ENCODE results near the gene CELA2A. TPM values are rescaled to one million over a fixed set of nuclear protein-coding genes. Genes with fewer than 3 reads are reported as not detected.
"Not testable (repeated sequence)": the region's sequence is repeated elsewhere in the genome, so short reads cannot be mapped to it uniquely, and the experiment has no call there.

Gene CELA2A
- total RNA-seq, 1 experiment from 2014 or later, result 0.55 TPM

- Histone ChIP-seq H3K27me3 (no peaks in the 10 kb centered on the region), H3K4me1 (peaks cover 12% of the 10 kb centered on the region), H3K36me3 (no peaks in the 10 kb centered on the region), H3K4me3 (no peak overlapping the region), H3K27ac (no peak overlapping the region), H3K9me3 (replicated peaks) (no peaks in the 10 kb centered on the region)
- DNase-seq, result no peak
Measured at GRCh38 chr1:15445390-15446122, 11.0 kb upstream of the CELA2A start.

- Histone ChIP-seq H3K27me3 (no peaks in the 10 kb centered on the region), H3K36me3 (no peaks in the 10 kb centered on the region), H3K27ac (no peak overlapping the region), H3K4me3 (no peak overlapping the region), H3K9me3 (replicated peaks) (no peaks in the 10 kb centered on the region), H3K4me1 (peaks cover 12% of the 10 kb centered on the region)
- DNase-seq, result no peak
Measured at GRCh38 chr1:15446212-15446611, 10.3 kb upstream of the CELA2A start.

- Histone ChIP-seq H3K27ac (no peak overlapping the region), H3K4me1 (peaks cover 11% of the 10 kb centered on the region), H3K36me3 (no peaks in the 10 kb centered on the region), H3K9me3 (replicated peaks) (no peaks in the 10 kb centered on the region), H3K27me3 (no peaks in the 10 kb centered on the region), H3K4me3 (no peak overlapping the region)
- no peak for DNase-seq
Measured at GRCh38 chr1:15448877-15449462, 7.6 kb upstream of the CELA2A start.

GRCh38 chr1:15449567-15449966, 7.0 kb upstream of the CELA2A start:
- Histone ChIP-seq H3K36me3 (no peaks in the 10 kb centered on the region), H3K9me3 (replicated peaks) (no peaks in the 10 kb centered on the region), H3K4me3 (no peak overlapping the region), H3K27ac (no peak overlapping the region), H3K27me3 (no peaks in the 10 kb centered on the region), H3K4me1 (peaks cover 13% of the 10 kb centered on the region)
- peak in 1 of 2 experiments; percentile 28 for DNase-seq

GRCh38 chr1:15451014-15451722, 5.4 kb upstream of the CELA2A start:
- peaks cover 14% of the 10 kb centered on the region for H3K4me1 ChIP-seq
- no peaks in the 10 kb centered on the region for H3K36me3 ChIP-seq
- no peaks in the 10 kb centered on the region for H3K27me3 ChIP-seq
- no peak overlapping the region for H3K27ac ChIP-seq
- DNase-seq, result no peak
- no peak overlapping the region for H3K4me3 ChIP-seq
- H3K9me3 ChIP-seq (replicated peaks), result no peaks in the 10 kb centered on the region

- DNase-seq, result no peak
- H3K27ac ChIP-seq, result no peak overlapping the region
- H3K4me1 ChIP-seq, result peaks cover 14% of the 10 kb centered on the region
- no peak overlapping the region for H3K4me3 ChIP-seq
- H3K9me3 ChIP-seq (replicated peaks), result no peaks in the 10 kb centered on the region
- H3K27me3 ChIP-seq, result no peaks in the 10 kb centered on the region
- no peaks in the 10 kb centered on the region for H3K36me3 ChIP-seq
Measured at GRCh38 chr1:15452216-15452615, 4.3 kb upstream of the CELA2A start.

GRCh38 chr1:15452866-15453571, 3.5 kb upstream of the CELA2A start:
- Histone ChIP-seq H3K9me3 (replicated peaks) (no peaks in the 10 kb centered on the region), H3K4me3 (no peak overlapping the region), H3K36me3 (no peaks in the 10 kb centered on the region), H3K27me3 (no peaks in the 10 kb centered on the region), H3K4me1 (peaks cover 17% of the 10 kb centered on the region), H3K27ac (no peak overlapping the region)
- no peak for DNase-seq

- no peak overlapping the region for H3K4me3 ChIP-seq
- H3K9me3 ChIP-seq (replicated peaks), result no peaks in the 10 kb centered on the region
- H3K36me3 ChIP-seq, result no peaks in the 10 kb centered on the region
- H3K4me1 ChIP-seq, result peaks cover 17% of the 10 kb centered on the region
- DNase-seq, result no peak
- no peaks in the 10 kb centered on the region for H3K27me3 ChIP-seq
- H3K27ac ChIP-seq, result peak overlapping the region; percentile 7; the same call in 1 of the 2 replicates
Measured at GRCh38 chr1:15453734-15454133, 2.8 kb upstream of the CELA2A start.

- no peaks in the 10 kb centered on the region for H3K36me3 ChIP-seq
- no peak overlapping the region for H3K4me3 ChIP-seq
- no peaks in the 10 kb centered on the region for H3K9me3 ChIP-seq (replicated peaks)
- H3K27me3 ChIP-seq, result no peaks in the 10 kb centered on the region
- peaks cover 18% of the 10 kb centered on the region for H3K4me1 ChIP-seq
- DNase-seq, result no peak
- peak overlapping the region; percentile 7; the same call in 1 of the 2 replicates for H3K27ac ChIP-seq
Measured at GRCh38 chr1:15454256-15454655, 2.3 kb upstream of the CELA2A start.

GRCh38 chr1:15455522-15455921, 1.0 kb upstream of the CELA2A start:
- no peaks in the 10 kb centered on the region for H3K9me3 ChIP-seq (replicated peaks)
- no peak for DNase-seq
- H3K36me3 ChIP-seq, result no peaks in the 10 kb centered on the region
- peaks cover 29% of the 10 kb centered on the region for H3K4me1 ChIP-seq
- H3K27ac ChIP-seq, result no peak overlapping the region
- no peaks in the 10 kb centered on the region for H3K27me3 ChIP-seq
- H3K4me3 ChIP-seq, result no peak overlapping the region

- Histone ChIP-seq H3K36me3 (no peaks in the 10 kb centered on the region), H3K4me3 (no peak overlapping the region), H3K27me3 (no peaks in the 10 kb centered on the region), H3K27ac (no peak overlapping the region), H3K9me3 (replicated peaks) (no peaks in the 10 kb centered on the region), H3K4me1 (peaks cover 39% of the 10 kb centered on the region)
- no peak for DNase-seq
Measured at GRCh38 chr1:15457585-15457984, 1.1 kb downstream of the CELA2A start.

- not testable (repeated sequence) for H3K4me3 ChIP-seq; DNase-seq; H3K9me3 ChIP-seq (replicated peaks); H3K36me3 ChIP-seq; H3K27me3 ChIP-seq; H3K27ac ChIP-seq
- peaks cover 47% of the 10 kb centered on the region for H3K4me1 ChIP-seq
Measured at GRCh38 chr1:15458388-15458787, 1.9 kb downstream of the CELA2A start.

GRCh38 chr1:15459771-15460707, 3.5 kb downstream of the CELA2A start:
- DNase-seq, result peak; percentile 90 to 98
- Histone ChIP-seq H3K27ac (peak overlapping the region; percentile 78), H3K36me3 (no peaks in the 10 kb centered on the region), H3K4me3 (no peak overlapping the region), H3K27me3 (no peaks in the 10 kb centered on the region), H3K4me1 (peaks cover 46% of the 10 kb centered on the region), H3K9me3 (replicated peaks) (no peaks in the 10 kb centered on the region)

- no peak overlapping the region for H3K4me3 ChIP-seq
- no peak for DNase-seq
- peaks cover 53% of the 10 kb centered on the region for H3K4me1 ChIP-seq
- no peaks in the 10 kb centered on the region for H3K9me3 ChIP-seq (replicated peaks)
- no peaks in the 10 kb centered on the region for H3K36me3 ChIP-seq
- H3K27me3 ChIP-seq, result no peaks in the 10 kb centered on the region
- H3K27ac ChIP-seq, result peak overlapping the region; percentile 78
Measured at GRCh38 chr1:15460708-15461095, 4.2 kb downstream of the CELA2A start.

Data from SJCRH30 (cell line).